Common myeloid progenitor, CD34-positive (primary cell): ENCODE results near the gene LSM3.

ENCODE experiments used
- CTCF ChIA-PET: fragments of 350-600 bp; sonication (Branson Sonifier 250); formaldehyde crosslinking; loops from one replicate; lab custom pipeline; 2021; ENCODE audit warnings: antibody characterized with exemption; lab: Charles Lee
- POLR2A ChIA-PET: fragments of 350-600 bp; sonication (Branson Sonifier 250); formaldehyde crosslinking; loops from one replicate; lab custom pipeline; 2021; ENCODE audit warnings: antibody characterized with exemption; lab: Charles Lee
- DNase-seq, 3 donors: peaks; one replicate each; pipeline versions ENCODE4 v3.0.0 to v3.0.0-alpha.2; 2013
- H3K27ac ChIP-seq, 2 experiments: 1 replicate in 1 of 2; 2 replicates in 1 of 2; pipeline ENCODE4 v1.7.0; 2013; ENCODE audit warnings: inconsistent platforms in 2 of 2, low read length in 2 of 2, mild to moderate bottlenecking in 2 of 2, low read depth in 1 of 2, moderate library complexity in 1 of 2; ENCODE audit not compliant: severe bottlenecking in 2 of 2, insufficient read depth in 1 of 2, poor library complexity in 1 of 2
- H3K27me3 ChIP-seq, 5 experiments: replicated peaks in 2 of 5; 1 replicate in 3 of 5; 2 replicates in 2 of 5; pipeline versions ENCODE4 v1.6.1 to v1.7.0; 2013; ENCODE audit warnings: low read length in 4 of 5, mild to moderate bottlenecking in 2 of 5, moderate library complexity in 2 of 5, inconsistent platforms in 1 of 5; ENCODE audit not compliant: insufficient read depth in 5 of 5, control insufficient read depth in 4 of 5
- H3K36me3 ChIP-seq, 4 experiments: 1 replicate in 2 of 4; 2 replicates in 2 of 4; pipeline versions ENCODE4 v1.6.1 to v1.7.0; 2013; ENCODE audit warnings: low read length in 3 of 4, control low read depth in 1 of 4, mild to moderate bottlenecking in 1 of 4; ENCODE audit not compliant: control insufficient read depth in 4 of 4, insufficient read depth in 4 of 4
- H3K4me1 ChIP-seq, 4 experiments: 1 replicate in 3 of 4; 2 replicates in 1 of 4; pipeline versions ENCODE4 v1.6.1 to v1.7.1; 2013; ENCODE audit warnings: low read length in 3 of 4, mild to moderate bottlenecking in 3 of 4, control low read depth in 1 of 4, inconsistent platforms in 1 of 4, moderate library complexity in 1 of 4; ENCODE audit not compliant: control insufficient read depth in 4 of 4, insufficient read depth in 4 of 4; ENCODE audit errors: control extremely low read depth in 1 of 4
- H3K4me3 ChIP-seq, 7 experiments: 1 replicate in 4 of 7; 2 replicates in 3 of 7; pipeline versions ENCODE4 v1.5.1 to v1.7.0; 2013; ENCODE audit warnings: mild to moderate bottlenecking in 7 of 7, low read length in 6 of 7, moderate library complexity in 6 of 7, inconsistent platforms in 2 of 7, low read depth in 2 of 7, control low read depth in 1 of 7; ENCODE audit not compliant: insufficient read depth in 4 of 7, control insufficient read depth in 1 of 7; ENCODE audit errors: extremely low read depth in 1 of 7
- H3K9me3 ChIP-seq, 5 experiments: 1 replicate in 4 of 5; 2 replicates in 1 of 5; pipeline versions ENCODE4 v1.6.1 to v1.7.1; 2013; ENCODE audit warnings: low read length in 4 of 5, mild to moderate bottlenecking in 2 of 5, inconsistent platforms in 1 of 5, low read depth in 1 of 5, moderate library complexity in 1 of 5; ENCODE audit not compliant: control insufficient read depth in 4 of 5, insufficient read depth in 2 of 5; ENCODE audit errors: control extremely low read depth in 1 of 5
- WGBS: methylation state at CpG from one replicate; pipeline ENCODE4 v1.1.5; 2013; ENCODE audit not compliant: insufficient coverage; 5-methylcytosine and 5-hydroxymethylcytosine counted together

Gene LSM3

GRCh38 chr3:14142567-14143270 is 35.9 kb upstream of the LSM3 start:
- no peaks in the 10 kb centered on the region for H3K9me3 ChIP-seq
- ChIA-PET POLR2A (interaction anchor here (0.6 to 3.7 kb wide), 4 partner anchors 17 to 74 kb away, joined by 3 to 28 read pairs (median 4); partner anchors contain the start of genes CHCHD4, LSM3, TMEM43 and XPC), CTCF (interaction anchor here (1.4 to 4.4 kb wide), 4 partner anchors 9 to 246 kb away, joined by 3 to 30 read pairs (median 6); partner anchors contain the start of genes CHCHD4 and TMEM43)
- H3K27me3 ChIP-seq = no peaks in the 10 kb centered on the region
- 94% methylated on average over 7 of the region's 8 CpGs for WGBS
- peaks cover 6 to 68% (median 46%) of the 10 kb centered on the region in 4 experiments for H3K36me3 ChIP-seq
- peak in 2 of 3 donors; percentile 41 to 57 for DNase-seq
- H3K4me1 ChIP-seq = peaks cover 21 to 62% (median 42%) of the 10 kb centered on the region in 4 experiments
- peak overlapping the region in 1 of 7 experiments; percentile 1 for H3K4me3 ChIP-seq
- H3K27ac ChIP-seq = peak overlapping the region; percentile 100

DNA sequence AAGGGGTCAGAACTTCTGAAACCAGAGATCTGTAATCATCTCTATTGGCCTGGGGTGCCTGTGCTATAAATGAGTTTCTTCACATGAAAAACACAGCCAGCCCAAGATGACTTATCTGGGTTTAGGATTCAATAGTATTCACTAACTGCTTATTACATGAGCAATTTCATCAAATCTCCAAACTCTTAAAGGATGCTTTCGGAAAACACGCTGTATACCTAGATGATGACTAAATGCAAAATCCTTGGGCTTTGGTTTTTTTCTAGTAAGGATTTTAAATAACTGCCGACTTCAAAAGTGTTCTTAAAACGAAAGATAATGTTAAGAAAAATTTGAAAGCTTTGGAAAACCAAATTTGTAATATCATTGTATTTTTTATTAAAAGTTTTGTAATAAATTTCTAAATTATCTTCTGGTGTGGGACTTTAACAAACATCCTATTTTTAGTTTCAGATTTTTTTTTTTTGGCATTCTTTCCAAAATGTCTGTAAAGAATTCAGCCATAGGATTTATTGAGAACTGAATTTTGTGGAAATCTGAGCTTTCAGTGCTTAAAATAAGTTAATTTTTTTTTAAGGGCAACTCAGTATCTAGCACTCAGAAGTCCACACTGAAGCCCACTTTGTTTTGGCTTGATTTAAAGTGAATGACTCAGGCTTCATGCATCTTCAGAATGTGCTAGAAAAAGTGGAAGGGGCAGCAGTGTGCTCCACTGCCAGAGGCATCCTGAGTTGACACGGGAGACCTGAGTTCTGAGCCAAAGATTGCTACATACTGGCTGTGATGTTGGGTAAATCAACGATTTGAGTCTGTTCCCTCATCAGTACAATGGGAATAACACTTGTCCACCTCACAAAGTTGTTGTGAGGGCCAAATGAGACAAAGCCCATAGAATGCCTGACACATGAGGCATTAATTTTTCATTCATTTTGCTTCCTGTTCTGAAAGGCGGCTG is 35.1 kb upstream of the LSM3 start:
- Histone ChIP-seq H3K9me3 (no peaks in the 10 kb centered on the region), H3K27ac (peak overlapping the region; percentile 100), H3K27me3 (no peaks in the 10 kb centered on the region), H3K4me3 (peak overlapping the region in 3 of 7 experiments; percentile 40 to 74 (median 55)), H3K36me3 (peaks cover 4 to 66% (median 46%) of the 10 kb centered on the region in 4 experiments), H3K4me1 (peaks cover 21 to 62% (median 42%) of the 10 kb centered on the region in 4 experiments)
- DNase-seq = peak in 2 of 3 donors; percentile 41 to 67
- WGBS = 70% methylated on average over 5 of the region's 7 CpGs
- ChIA-PET POLR2A (interaction anchor here (0.6 to 3.7 kb wide), 4 partner anchors 18 to 647 kb away, joined by 4 to 28 read pairs (median 6); partner anchors contain the start of genes CHCHD4, LSM3, TMEM43 and XPC), CTCF (interaction anchor here (1.0 to 4.4 kb wide), 6 partner anchors 9 to 247 kb away, joined by 3 to 30 read pairs (median 4); partner anchors contain the start of genes CHCHD4 and TMEM43)

GRCh38 chr3:14144423-14145075 is 34.1 kb upstream of the LSM3 start:
- peak overlapping the region in 6 of 7 experiments; percentile 41 to 74 (median 57) for H3K4me3 ChIP-seq
- POLR2A ChIA-PET = interaction anchor here (0.6 to 3.7 kb wide), 8 partner anchors 17 to 767 kb away, joined by 3 to 28 read pairs (median 4); partner anchors contain the start of genes CHCHD4, LSM3, TMEM43 and XPC
- peaks cover 4 to 56% (median 37%) of the 10 kb centered on the region in 4 experiments for H3K36me3 ChIP-seq

DNA sequence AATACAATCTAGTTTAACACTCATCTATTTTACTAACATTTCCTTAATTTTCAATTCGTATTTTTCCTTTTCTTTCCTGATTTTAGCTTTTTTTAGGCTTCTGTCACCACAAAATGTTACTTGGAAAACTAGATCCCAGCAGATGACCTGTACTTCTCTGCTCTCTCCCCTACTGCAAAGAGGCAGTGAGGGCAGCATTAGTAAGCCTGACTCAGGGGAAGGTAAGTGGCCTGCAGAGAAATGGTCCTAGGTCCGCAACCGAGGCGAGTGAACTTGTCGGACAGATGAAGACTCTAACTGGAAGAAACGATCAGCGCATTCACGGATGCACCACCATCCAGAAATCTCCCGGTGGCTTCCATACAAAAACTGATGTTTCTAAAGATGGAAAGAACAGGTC is 33.4 kb upstream of the LSM3 start:
- Histone ChIP-seq H3K9me3 (no peaks in the 10 kb centered on the region), H3K4me3 (peak overlapping the region in 4 of 7 experiments; percentile 55 to 74 (median 63)), H3K27ac (peak overlapping the region; percentile 100), H3K4me1 (peaks cover 21 to 61% (median 42%) of the 10 kb centered on the region in 4 experiments), H3K27me3 (no peaks in the 10 kb centered on the region), H3K36me3 (peaks cover 7 to 51% (median 33%) of the 10 kb centered on the region in 4 experiments)
- ChIA-PET CTCF (interaction anchor here (0.6 to 4.4 kb wide), 14 partner anchors 7 to 148 kb away, joined by 3 to 30 read pairs (median 4); partner anchors contain the start of genes CHCHD4 and TMEM43), POLR2A (interaction anchor here (0.5 to 3.7 kb wide), 9 partner anchors 18 to 767 kb away, joined by 3 to 28 read pairs (median 5); partner anchors contain the start of genes CHCHD4, LSM3, TMEM43 and XPC)
- no peak for DNase-seq
- WGBS = 96% methylated on average over 9 of the region's 9 CpGs

More at GRCh38 chr3:14144423-14145075, 34.1 kb upstream of the LSM3 start:
- 17% methylated on average over 6 of the region's 7 CpGs for WGBS
- no peaks in the 10 kb centered on the region for H3K27me3 ChIP-seq
- no peaks in the 10 kb centered on the region for H3K9me3 ChIP-seq
- H3K27ac ChIP-seq = peak overlapping the region; percentile 100
- CTCF ChIA-PET = interaction anchor here (0.6 to 4.4 kb wide), 13 partner anchors 8 to 149 kb away, joined by 3 to 30 read pairs (median 4); partner anchors contain the start of genes CHCHD4 and TMEM43
- peaks cover 21 to 62% (median 42%) of the 10 kb centered on the region in 4 experiments for H3K4me1 ChIP-seq
- peak; percentile 98 to 99 (median 98) for DNase-seq

GRCh38 chr3:14145670-14146380 is 32.8 kb upstream of the LSM3 start:
- Histone ChIP-seq H3K9me3 (no peaks in the 10 kb centered on the region), H3K4me1 (peaks cover 20 to 55% (median 40%) of the 10 kb centered on the region in 4 experiments), H3K36me3 (peaks cover 7 to 51% (median 32%) of the 10 kb centered on the region in 4 experiments), H3K4me3 (peak overlapping the region in 3 of 7 experiments; percentile 55 to 74 (median 67)), H3K27me3 (no peaks in the 10 kb centered on the region), H3K27ac (peak overlapping the region; percentile 100)
- DNase-seq = peak in 2 of 3 donors; percentile 37 to 43
- WGBS = 98% methylated on average over 9 of the region's 10 CpGs
- POLR2A ChIA-PET = interaction anchor here (0.5 to 1.8 kb wide), 6 partner anchors 19 to 766 kb away, joined by 3 to 5 read pairs (median 4); partner anchors contain the start of genes CHCHD4 and TMEM43
- CTCF ChIA-PET = interaction anchor here (0.6 to 1.9 kb wide), 13 partner anchors 8 to 148 kb away, joined by 3 to 14 read pairs (median 3); no protein-coding TSS in a partner anchor
